Activated naive CD8-positive, alpha-beta T cell treated with anti-CD3 and anti-CD28 coated beads, Interleukin-2, amount 50 U/mL, for 16 hours (primary cell): Measurements from ENCODE around the gene ITGA1.

Experiments used
- DNase-seq: peaks from one replicate; pipeline ENCODE4 v3.0.0-alpha.2; 2020; ENCODE audit warnings: low read depth, low spot score

The ITGA1 gene

GRCh38 chr5:52771343-52772039, 16.2 kb upstream of the ITGA1 start:
- no peak for DNase-seq

- no peak for DNase-seq
Observed at GRCh38 chr5:52772668-52773067, 15.0 kb upstream of the ITGA1 start.

DNA sequence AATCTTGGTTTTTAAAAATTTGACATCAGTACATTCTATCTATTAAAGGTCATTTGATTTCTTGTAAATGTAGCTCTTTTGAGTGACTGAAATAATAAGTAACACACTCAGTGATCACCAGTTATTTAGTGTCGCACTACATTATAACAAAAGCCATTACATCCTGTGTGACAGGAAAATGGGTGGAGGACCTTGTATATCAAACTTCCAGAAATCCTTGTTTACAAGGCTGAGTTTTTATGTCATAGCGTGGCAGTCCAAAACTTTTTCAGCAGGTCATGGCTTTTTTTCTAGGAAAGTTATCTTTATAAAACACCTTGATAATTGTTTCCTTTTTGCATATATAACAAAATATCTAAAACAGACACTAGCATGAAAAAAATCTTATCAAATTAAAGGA, 14.4 kb upstream of the ITGA1 start:
- no peak for DNase-seq

GRCh38 chr5:52774005-52774410, 13.7 kb upstream of the ITGA1 start:
- DNase-seq: no peak

DNA sequence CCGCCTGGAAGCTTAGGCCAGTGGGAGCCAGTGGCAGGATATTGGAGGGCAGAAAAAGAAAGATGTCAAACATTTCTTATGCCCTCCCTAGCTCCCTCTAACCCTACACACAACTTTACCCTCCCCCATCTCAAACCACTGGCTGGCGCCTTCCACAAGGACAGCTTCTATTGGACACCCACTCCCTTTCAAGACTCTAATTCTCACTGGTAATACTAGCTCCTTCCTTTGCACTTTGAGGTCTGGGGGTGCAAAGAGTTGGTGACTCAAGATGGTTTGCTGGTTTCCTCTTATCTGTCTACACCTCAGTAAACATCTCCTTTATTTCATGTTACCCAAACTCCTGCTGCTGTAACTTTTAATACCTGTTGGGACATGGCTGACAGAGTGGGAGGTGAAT, 11.6 kb upstream of the ITGA1 start:
- DNase-seq: no peak

GRCh38 chr5:52777186-52777585, 10.5 kb upstream of the ITGA1 start:
- no peak for DNase-seq

DNA sequence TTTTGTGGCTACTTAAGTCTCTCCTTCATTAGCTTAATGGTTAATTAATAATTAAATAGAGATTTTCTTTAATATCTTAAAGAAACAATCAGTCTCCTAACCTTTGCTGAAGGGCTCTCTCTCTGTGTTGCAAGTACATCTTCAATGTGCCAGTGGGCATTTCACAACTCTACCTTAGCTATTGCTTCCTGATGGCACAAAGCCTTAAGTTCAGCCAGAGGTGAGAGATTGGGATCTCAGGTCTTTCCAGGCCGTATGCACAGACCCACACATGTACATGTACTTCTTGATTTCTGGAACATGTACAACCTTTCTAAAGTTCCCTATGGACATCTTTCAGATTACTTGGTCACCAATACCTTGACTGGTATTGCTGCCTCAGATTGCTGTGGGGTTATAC, 8.9 kb upstream of the ITGA1 start:
- DNase-seq: no peak

GRCh38 chr5:52779213-52779612, 8.5 kb upstream of the ITGA1 start:
- no peak for DNase-seq

DNA sequence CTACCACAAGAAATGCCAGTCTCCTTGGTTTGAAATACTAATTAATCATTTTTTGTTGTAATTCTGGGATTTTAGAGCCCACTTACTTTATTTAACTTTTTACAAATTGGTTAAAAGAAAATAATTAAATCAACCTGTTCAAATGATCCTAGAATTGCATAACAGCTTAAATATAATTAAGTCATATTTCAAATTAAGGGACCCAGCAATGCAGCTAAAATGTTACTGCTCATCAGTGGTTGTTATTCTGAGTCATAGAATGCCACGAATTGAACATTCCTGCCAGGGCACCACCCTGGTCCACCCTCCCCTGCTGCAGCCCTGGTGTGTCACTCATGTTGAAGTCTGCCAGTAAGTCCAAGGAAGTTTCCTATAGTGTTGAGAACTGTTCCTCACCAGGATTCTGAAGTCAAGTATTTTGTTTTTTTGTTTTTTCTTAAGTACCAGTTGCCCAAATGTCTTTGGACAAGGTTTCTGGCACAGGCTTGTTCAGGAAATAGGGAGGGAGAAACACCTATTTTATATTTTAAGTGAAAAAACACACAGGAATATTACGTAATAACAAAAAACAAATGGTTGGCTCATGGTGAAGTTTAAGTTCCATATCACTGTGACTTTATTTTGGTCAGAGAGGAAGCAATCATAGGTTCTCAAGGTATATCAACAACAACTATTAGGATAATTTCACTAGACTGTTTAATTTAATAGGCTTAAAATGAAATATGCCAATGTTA, 4.3 kb upstream of the ITGA1 start:
- DNase-seq: no peak

DNA sequence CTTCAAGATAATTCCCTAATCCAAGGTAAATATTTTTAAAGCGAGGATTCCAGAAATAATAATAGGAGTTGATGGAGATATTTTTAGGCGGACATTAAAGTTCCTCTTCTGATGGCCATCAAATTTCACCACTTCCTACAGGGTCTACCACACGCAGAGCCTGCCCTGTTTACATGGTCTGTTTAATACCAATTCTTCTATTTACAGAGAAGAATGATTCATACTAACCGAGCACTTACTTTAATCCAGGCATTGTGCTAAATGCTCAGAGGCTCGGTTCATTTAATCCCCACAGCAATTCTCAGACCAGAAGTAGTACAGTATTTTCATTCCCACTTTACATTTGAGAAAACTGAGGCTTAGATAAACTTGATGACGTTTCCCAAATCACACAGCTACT, 3.0 kb upstream of the ITGA1 start:
- no peak for DNase-seq

DNA sequence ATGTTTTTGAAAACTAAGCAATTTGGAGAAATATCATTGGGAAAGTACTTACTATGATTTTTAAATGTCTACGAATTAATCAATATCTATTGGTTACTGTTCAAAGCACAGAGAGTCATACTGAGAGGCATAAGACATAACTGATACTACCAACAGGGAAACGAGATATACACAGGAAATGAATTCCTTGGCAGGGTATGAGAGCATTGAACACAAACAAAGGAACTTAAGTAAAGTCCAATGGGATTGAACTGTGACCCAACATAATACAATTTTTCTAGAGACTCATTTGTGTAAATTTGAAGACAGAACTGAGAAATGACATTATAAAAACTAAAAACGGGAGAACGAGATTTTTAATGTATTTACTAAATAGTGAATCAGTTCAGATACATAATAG, 1.3 kb upstream of the ITGA1 start:
- no peak for DNase-seq

DNA sequence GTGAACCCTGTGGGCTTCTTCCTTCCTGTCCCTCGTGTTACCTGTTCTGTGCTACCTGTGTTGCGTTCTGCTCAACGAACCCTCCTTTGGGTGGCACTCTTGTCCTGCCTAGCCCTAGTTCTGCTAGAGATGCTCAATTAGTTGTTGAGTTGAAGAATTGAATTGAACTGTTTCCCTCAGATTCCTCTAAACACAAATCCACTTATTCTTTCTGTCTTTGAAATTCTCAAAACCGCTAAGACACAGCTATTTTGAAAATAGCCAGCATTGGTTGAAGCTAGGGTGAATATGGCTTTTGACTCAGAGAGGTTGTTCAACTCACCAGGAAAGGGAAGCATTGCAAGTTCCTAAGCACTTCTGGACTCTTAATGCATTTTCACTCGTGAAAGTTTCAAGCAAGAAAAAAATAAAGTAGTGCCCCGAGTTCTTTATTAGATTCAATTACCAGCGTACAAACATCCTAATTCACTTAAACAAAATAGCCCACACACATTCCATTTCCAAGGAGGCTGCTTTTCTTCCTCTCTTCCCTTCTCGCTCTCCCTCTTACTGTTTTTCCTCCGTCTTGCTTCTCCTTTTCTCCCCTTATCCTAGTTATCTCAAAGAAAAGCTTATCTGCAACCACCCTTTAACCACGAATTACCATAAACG, 642 bp upstream of the ITGA1 start:
- no peak for DNase-seq

DNA sequence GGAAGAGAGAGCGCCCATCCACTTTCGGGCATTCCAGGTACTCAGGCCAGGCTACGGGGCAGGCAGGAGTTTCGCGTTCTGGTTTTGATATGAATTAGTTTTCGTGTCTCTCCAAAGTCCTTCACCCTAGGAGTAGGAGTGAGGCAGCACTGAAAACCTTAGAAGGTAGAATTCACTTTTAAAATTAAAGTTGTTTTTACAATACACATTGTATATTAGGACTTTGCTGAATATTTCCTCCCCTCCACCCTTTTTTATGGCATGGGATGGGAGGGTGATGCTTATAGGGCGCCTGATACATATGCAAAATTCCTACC, 747 bp downstream of the ITGA1 start:
- DNase-seq: no peak

- no peak for DNase-seq
Observed at GRCh38 chr5:52789378-52789777, 1.7 kb downstream of the ITGA1 start.

DNA sequence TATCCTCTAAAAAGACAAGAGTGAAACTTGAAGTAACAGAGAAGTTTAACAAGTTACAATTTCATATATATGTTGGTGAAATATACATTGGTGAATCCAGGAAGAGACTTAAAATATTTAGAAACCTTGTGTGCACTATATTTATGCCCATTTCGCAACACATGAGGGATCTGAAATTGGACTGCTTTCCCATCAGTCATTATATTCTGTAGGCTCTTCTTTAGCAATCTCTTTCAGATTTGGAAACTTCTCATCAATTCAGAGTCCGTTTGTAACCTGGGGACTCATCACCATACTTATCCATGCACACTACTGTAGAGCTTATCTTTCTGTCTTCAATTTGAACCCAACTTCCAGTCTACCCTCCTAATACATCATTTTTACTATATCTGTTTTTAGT, 2.1 kb downstream of the ITGA1 start:
- DNase-seq: no peak

DNA sequence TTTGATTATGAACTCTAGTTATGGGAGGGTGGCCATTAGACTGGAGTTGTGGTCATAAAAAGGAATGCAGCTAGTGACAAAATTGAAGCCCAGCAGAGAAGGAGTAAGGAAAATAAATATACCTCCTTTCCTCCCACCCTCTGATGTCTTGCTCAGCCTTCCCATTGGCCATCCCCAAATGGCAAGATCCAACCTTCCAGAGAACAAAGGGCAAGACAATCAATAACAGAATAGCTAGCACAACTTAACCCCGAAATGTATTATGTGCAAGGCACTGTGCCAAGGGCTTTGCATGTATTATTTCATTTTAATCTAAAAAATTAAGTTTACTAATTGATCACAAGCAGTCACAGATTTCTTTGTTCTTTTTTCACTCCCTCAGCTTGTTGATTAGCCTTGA, 3.6 kb downstream of the ITGA1 start:
- no peak for DNase-seq

DNA sequence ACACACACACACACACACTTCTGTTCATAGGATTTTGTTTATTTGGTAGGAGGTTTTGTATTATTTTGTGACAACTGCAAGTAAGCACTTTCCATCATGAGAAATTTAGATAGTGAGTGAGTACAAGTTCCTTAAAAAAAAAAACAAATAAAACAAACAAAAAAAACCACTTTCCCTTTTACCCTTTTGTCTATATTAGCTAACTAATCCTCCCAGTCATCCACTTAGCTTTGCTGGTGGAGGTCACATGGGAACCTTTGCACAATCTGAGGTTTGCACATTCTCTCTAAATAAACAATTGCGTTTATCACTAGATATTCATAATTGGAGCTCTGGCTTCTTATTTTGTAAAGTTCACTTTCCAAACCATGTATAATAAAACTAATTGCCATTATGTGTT, 6.8 kb downstream of the ITGA1 start:
- DNase-seq: no peak

DNA sequence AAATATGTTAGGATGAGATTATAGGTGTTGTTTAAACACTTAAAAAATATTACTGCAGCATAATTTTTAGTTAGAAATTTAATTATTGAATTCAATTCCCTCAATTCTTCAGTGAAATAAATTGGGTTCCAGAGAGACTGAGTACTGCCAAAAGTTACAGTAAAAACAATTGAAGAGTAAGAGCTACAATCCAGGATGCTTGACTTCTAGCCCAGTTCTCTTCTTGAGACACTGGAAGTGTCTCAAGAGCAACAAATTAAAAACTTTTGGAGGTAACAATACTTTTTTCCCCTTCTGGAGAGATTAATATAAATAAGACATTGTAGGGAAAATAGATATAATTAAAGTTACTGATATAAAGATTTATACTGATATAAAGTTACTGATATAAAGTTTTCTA, 8.3 kb downstream of the ITGA1 start:
- no peak for DNase-seq

DNA sequence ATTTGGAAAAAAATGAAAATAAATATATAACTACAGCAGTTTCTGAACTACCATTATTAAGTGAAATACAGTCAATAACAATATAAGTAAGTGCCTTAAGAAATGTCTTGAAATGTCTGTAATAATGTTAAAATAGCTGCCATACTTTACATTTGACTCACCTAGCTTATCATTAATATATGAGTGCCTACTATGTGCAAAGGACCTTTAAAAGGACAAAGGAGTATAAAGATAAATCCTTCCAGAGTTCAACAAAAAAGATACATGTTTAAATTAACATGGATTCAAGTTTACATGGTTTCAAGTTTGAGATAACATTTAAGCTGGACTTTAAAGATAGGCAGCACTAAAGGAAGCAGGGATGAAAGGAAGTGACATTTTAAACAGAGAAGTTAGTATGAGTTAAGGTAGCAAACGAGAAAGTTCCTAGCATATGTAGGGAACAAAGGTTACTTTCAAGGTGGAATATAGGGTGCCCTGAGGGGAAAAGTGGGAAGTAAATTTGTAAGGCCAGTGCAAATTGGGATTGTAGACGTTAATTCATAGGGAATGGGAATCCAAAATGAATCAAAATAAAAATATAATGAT, 8.9 kb downstream of the ITGA1 start:
- DNase-seq: no peak

DNA sequence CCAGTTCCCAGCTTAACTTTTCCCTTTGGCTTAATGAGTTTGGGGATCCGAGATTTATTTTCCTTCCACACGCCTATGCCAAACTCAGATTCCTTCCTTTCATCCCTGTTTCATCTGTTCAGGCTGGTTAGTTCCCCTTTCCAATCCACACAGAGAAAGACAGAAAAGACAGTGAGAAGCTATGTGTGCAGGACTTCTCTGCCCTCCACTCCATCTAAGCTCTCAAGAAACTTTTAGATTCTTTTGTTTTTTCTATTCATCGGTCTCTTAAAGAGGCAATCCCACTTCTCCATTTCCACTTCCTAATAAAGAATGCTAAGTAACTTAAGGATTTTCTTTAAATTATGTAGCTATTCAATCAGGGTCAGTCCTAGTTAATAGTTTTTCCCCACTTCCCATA, 11.2 kb downstream of the ITGA1 start:
- no peak for DNase-seq

DNA sequence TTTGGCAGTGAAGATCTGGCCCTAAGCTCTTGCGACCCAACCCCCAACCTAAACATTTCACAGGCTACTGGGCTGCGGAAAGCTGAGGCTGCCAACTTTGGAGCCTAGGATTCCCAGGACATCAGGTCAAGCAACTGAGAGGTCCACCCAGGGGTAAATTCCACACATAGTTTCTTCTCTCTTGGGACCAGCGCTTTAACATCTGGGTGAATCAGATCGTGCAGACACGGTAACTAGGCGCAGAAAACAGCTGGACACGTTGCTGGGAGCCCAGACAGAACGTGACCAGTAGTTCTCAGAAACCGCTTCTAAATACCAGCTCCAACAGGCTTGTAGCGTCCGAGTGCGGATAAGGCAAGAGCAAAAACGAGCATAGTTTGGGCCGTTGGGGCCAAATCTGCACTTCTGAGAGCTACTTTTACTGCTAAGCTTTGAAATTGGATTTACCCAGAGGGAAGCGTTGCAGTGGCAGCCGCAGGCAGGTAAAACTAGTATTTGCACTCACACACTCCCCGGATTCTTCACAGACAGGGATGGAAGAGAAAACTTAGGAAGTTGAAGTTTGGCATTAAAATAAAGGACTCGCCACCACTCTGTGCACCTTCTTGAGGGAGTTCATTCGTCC, 11.8 kb downstream of the ITGA1 start:
- no peak for DNase-seq

GRCh38 chr5:52799983-52800393, 12.3 kb downstream of the ITGA1 start:
- peak; percentile 92 for DNase-seq
